Stimulated activated memory B cell treated with anti-CD40 and anti-IgM and Interleukin-4, amounts not matched to agents 10 μg/mL and 1 μg/mL and 100 μg/mL, for 72 hours (primary cell): ENCODE data around the gene ATG4C.
"Not testable (repeated sequence)": the region's sequence is repeated elsewhere in the genome, so short reads cannot be mapped to it uniquely, and the experiment has no call there.

Experiments used
- ATAC-seq: fragments of 150-1000 bp; cut with Tn5 transposase; 2 replicates; pipeline ENCODE4 v1.10.0; 2021
- H3K27ac Mint-ChIP-seq: one replicate; pipeline ENCODE4 v1.8.0; 2022; ENCODE audit warnings: mild to moderate bottlenecking, mixed read lengths
- H3K27me3 Mint-ChIP-seq: one replicate; pipeline ENCODE4 v1.8.0; 2022; ENCODE audit warnings: mixed read lengths
- H3K36me3 Mint-ChIP-seq: one replicate; pipeline ENCODE4 v1.8.0; 2022; ENCODE audit warnings: mixed read lengths
- H3K4me1 Mint-ChIP-seq: one replicate; pipeline ENCODE4 v1.8.0; 2022; ENCODE audit warnings: mixed read lengths
- H3K4me3 Mint-ChIP-seq: one replicate; pipeline ENCODE4 v1.8.0; 2022; ENCODE audit warnings: mild to moderate bottlenecking, moderate library complexity, mixed read lengths
- H3K9me3 Mint-ChIP-seq: one replicate; pipeline ENCODE4 v1.8.0; 2022; ENCODE audit warnings: mixed read lengths

The ATG4C gene

GRCh38 chr1:62783736-62784508, at the start of gene ATG4C:
Gene ATG4C (plus strand): TSS chr1:62784132. CDS start chr1:62803787, 19,655 bp downstream.
- ATAC-seq = peak; percentile 99
- H3K4me1 Mint-ChIP-seq = peaks cover 25% of the 10 kb centered on the region
- H3K9me3 Mint-ChIP-seq = no peaks in the 10 kb centered on the region
- no peak within 1 kb of the TSS for H3K27ac Mint-ChIP-seq
- peaks cover 6% of the 10 kb centered on the region for H3K36me3 Mint-ChIP-seq
- no peak within 1 kb of the TSS for H3K4me3 Mint-ChIP-seq
- H3K27me3 Mint-ChIP-seq = no peaks in the 10 kb centered on the region

GRCh38 chr1:62735491-62736171, 48.3 kb upstream of the ATG4C start:
- Mint-ChIP-seq H3K36me3 (no peaks in the 10 kb centered on the region), H3K4me1 (peaks cover 3% of the 10 kb centered on the region), H3K9me3 (peaks cover 4% of the 10 kb centered on the region), H3K27me3 (peaks cover 4% of the 10 kb centered on the region), H3K27ac (no peak overlapping the region), H3K4me3 (no peak overlapping the region)
- no peak for ATAC-seq

GRCh38 chr1:62740701-62741100, 43.2 kb upstream of the ATG4C start:
- H3K27me3 Mint-ChIP-seq, H3K36me3 Mint-ChIP-seq, H3K9me3 Mint-ChIP-seq, H3K4me3 Mint-ChIP-seq, H3K4me1 Mint-ChIP-seq, H3K27ac Mint-ChIP-seq, ATAC-seq: not testable (repeated sequence)

GRCh38 chr1:62744611-62745577, 39.0 kb upstream of the ATG4C start:
- peaks cover 9% of the 10 kb centered on the region for H3K27me3 Mint-ChIP-seq
- no peak for ATAC-seq
- H3K4me1 Mint-ChIP-seq = peaks cover 9% of the 10 kb centered on the region
- H3K4me3 Mint-ChIP-seq = no peak overlapping the region
- H3K36me3 Mint-ChIP-seq = no peaks in the 10 kb centered on the region
- H3K27ac Mint-ChIP-seq = no peak overlapping the region
- peaks cover 5% of the 10 kb centered on the region for H3K9me3 Mint-ChIP-seq

- Mint-ChIP-seq H3K4me1 (no peaks in the 10 kb centered on the region), H3K4me3 (no peak overlapping the region), H3K9me3 (no peaks in the 10 kb centered on the region), H3K27ac (no peak overlapping the region), H3K27me3 (no peaks in the 10 kb centered on the region), H3K36me3 (no peaks in the 10 kb centered on the region)
- ATAC-seq = no peak
Measured at GRCh38 chr1:62746086-62746808, 37.7 kb upstream of the ATG4C start.

GRCh38 chr1:62746809-62747138, 37.2 kb upstream of the ATG4C start:
- Mint-ChIP-seq H3K36me3 (no peaks in the 10 kb centered on the region), H3K27me3 (no peaks in the 10 kb centered on the region), H3K4me1 (no peaks in the 10 kb centered on the region), H3K9me3 (no peaks in the 10 kb centered on the region), H3K27ac (no peak overlapping the region), H3K4me3 (no peak overlapping the region)
- no peak for ATAC-seq

- Mint-ChIP-seq H3K27me3 (no peaks in the 10 kb centered on the region), H3K9me3 (no peaks in the 10 kb centered on the region), H3K4me1 (no peaks in the 10 kb centered on the region), H3K4me3 (no peak overlapping the region), H3K36me3 (no peaks in the 10 kb centered on the region), H3K27ac (no peak overlapping the region)
- no peak for ATAC-seq
Measured at GRCh38 chr1:62753031-62753965, 30.6 kb upstream of the ATG4C start.

GRCh38 chr1:62754938-62755337, 29.0 kb upstream of the ATG4C start:
- not testable (repeated sequence) for H3K36me3 Mint-ChIP-seq, ATAC-seq, H3K9me3 Mint-ChIP-seq, H3K4me3 Mint-ChIP-seq, H3K27ac Mint-ChIP-seq, H3K27me3 Mint-ChIP-seq
- H3K4me1 Mint-ChIP-seq = peaks cover 12% of the 10 kb centered on the region

GRCh38 chr1:62756255-62756884, 27.6 kb upstream of the ATG4C start:
- H3K9me3 Mint-ChIP-seq, H3K4me3 Mint-ChIP-seq, H3K27me3 Mint-ChIP-seq, H3K27ac Mint-ChIP-seq, ATAC-seq, H3K36me3 Mint-ChIP-seq: not testable (repeated sequence)
- peaks cover 12% of the 10 kb centered on the region for H3K4me1 Mint-ChIP-seq

GRCh38 chr1:62759232-62759875, 24.6 kb upstream of the ATG4C start:
- not testable (repeated sequence) for ATAC-seq, H3K36me3 Mint-ChIP-seq, H3K27me3 Mint-ChIP-seq, H3K9me3 Mint-ChIP-seq
- H3K4me1 Mint-ChIP-seq = peaks cover 12% of the 10 kb centered on the region
- H3K4me3 Mint-ChIP-seq = peak overlapping the region; percentile 16
- peak overlapping the region; percentile 75 for H3K27ac Mint-ChIP-seq

- Mint-ChIP-seq H3K27ac (peak overlapping the region; percentile 75), H3K4me1 (peaks cover 12% of the 10 kb centered on the region)
- H3K36me3 Mint-ChIP-seq, H3K27me3 Mint-ChIP-seq, ATAC-seq, H3K4me3 Mint-ChIP-seq, H3K9me3 Mint-ChIP-seq: not testable (repeated sequence)
Measured at GRCh38 chr1:62760021-62760782, 23.7 kb upstream of the ATG4C start.

GRCh38 chr1:62761223-62761870, 22.6 kb upstream of the ATG4C start:
- H3K27ac Mint-ChIP-seq, H3K27me3 Mint-ChIP-seq, ATAC-seq, H3K4me3 Mint-ChIP-seq, H3K9me3 Mint-ChIP-seq, H3K36me3 Mint-ChIP-seq: not testable (repeated sequence)
- peaks cover 12% of the 10 kb centered on the region for H3K4me1 Mint-ChIP-seq
